ENCODE data around the gene CCDC51. TPM values are rescaled to one million over a fixed set of nuclear protein-coding genes. Genes with fewer than 3 reads are reported as not detected.

CCDC51 gene
- total RNA-seq, 4 donors from 2014 or later, result 2.6 to 11.1 (median 7.8) TPM

GRCh38 chr3:48399387-48400172 lies 40.3 kb downstream of the CCDC51 start:
- no peak overlapping the region for H3K27ac ChIP-seq
- no peak for DNase-seq
- TF ChIP-seq POLR2A (IDR thresholded peaks at IDR 0.05), result no peak
- TF ChIP-seq, protein P1, sequence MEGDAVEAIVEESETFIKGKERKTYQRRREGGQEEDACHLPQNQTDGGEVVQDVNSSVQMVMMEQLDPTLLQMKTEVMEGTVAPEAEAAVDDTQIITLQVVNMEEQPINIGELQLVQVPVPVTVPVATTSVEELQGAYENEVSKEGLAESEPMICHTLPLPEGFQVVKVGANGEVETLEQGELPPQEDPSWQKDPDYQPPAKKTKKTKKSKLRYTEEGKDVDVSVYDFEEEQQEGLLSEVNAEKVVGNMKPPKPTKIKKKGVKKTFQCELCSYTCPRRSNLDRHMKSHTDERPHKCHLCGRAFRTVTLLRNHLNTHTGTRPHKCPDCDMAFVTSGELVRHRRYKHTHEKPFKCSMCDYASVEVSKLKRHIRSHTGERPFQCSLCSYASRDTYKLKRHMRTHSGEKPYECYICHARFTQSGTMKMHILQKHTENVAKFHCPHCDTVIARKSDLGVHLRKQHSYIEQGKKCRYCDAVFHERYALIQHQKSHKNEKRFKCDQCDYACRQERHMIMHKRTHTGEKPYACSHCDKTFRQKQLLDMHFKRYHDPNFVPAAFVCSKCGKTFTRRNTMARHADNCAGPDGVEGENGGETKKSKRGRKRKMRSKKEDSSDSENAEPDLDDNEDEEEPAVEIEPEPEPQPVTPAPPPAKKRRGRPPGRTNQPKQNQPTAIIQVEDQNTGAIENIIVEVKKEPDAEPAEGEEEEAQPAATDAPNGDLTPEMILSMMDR (IDR thresholded peaks at IDR 0.05), result no peak

GRCh38 chr3:48398701-48399386 lies 41.1 kb downstream of the CCDC51 start:
- no peaks in the 10 kb centered on the region for H3K36me3 ChIP-seq
- H3K9me3 ChIP-seq, result no peaks in the 10 kb centered on the region
- peaks cover 0 to 3% of the 10 kb centered on the region in 2 donors for H3K27me3 ChIP-seq
- no peak overlapping the region for H3K4me3 ChIP-seq
- no peak for DNase-seq
- intact Hi-C loops (cut with DNase I; ENCODE audit: low total_unique reads), result loop anchor here (5.0 kb wide), 1 partner anchor 38 kb away; no protein-coding TSS in a partner anchor
- H3K4me1 ChIP-seq, result peaks cover 0 to 11% of the 10 kb centered on the region in 2 donors
- no peak overlapping the region for H3K27ac ChIP-seq
- TF ChIP-seq, protein P1 (IDR thresholded peaks at IDR 0.05), result no peak
- no peak for TF ChIP-seq POLR2A (IDR thresholded peaks at IDR 0.05)

More at GRCh38 chr3:48399387-48400172, 40.3 kb downstream of the CCDC51 start:
- intact Hi-C loops (cut with DNase I; ENCODE audit: low total_unique reads), result loop anchor here (5.0 kb wide), 1 partner anchor 38 kb away; no protein-coding TSS in a partner anchor
- Histone ChIP-seq H3K4me3 (no peak overlapping the region), H3K36me3 (no peaks in the 10 kb centered on the region), H3K27me3 (no peaks in the 10 kb centered on the region), H3K9me3 (no peaks in the 10 kb centered on the region), H3K4me1 (peaks cover 0 to 11% of the 10 kb centered on the region in 2 donors)

- H3K27me3 ChIP-seq, result peaks cover 0 to 3% of the 10 kb centered on the region in 2 donors
- DNase-seq, result peak in 1 of 2 donors; percentile 11
- H3K4me3 ChIP-seq, result no peak overlapping the region
- H3K4me1 ChIP-seq, result peaks cover 0 to 11% of the 10 kb centered on the region in 2 donors
- TF ChIP-seq, protein P1 (IDR thresholded peaks at IDR 0.05), result no peak
- no peak for TF ChIP-seq POLR2A (IDR thresholded peaks at IDR 0.05)
- no peaks in the 10 kb centered on the region for H3K36me3 ChIP-seq
- H3K27ac ChIP-seq, result no peak overlapping the region
- no peaks in the 10 kb centered on the region for H3K9me3 ChIP-seq
- intact Hi-C loops (cut with DNase I; ENCODE audit: low total_unique reads), result loop anchor here (5.0 kb wide), 1 partner anchor 39 kb away; no protein-coding TSS in a partner anchor
Observed at GRCh38 chr3:48397767-48398681, 41.9 kb downstream of the CCDC51 start.

GRCh38 chr3:48395714-48396113 lies 44.2 kb downstream of the CCDC51 start:
- TF ChIP-seq POLR2A (IDR thresholded peaks at IDR 0.05), result no peak
- TF ChIP-seq, protein P1 (IDR thresholded peaks at IDR 0.05), result no peak
- Histone ChIP-seq H3K4me1 (no peaks in the 10 kb centered on the region), H3K9me3 (no peaks in the 10 kb centered on the region), H3K27ac (no peak overlapping the region), H3K4me3 (no peak overlapping the region), H3K27me3 (peaks cover 0 to 3% of the 10 kb centered on the region in 2 donors), H3K36me3 (no peaks in the 10 kb centered on the region)
- intact Hi-C loops (cut with DNase I; ENCODE audit: low total_unique reads), result loop anchor here (5.0 kb wide), 1 partner anchor 42 kb away; no protein-coding TSS in a partner anchor
- DNase-seq, result no peak

All from uterus (tissue), 4 donors.